Body of pancreas (tissue), 4 donors: Measurements from ENCODE around the gene RPAP2. TPM values are rescaled to one million over a fixed set of nuclear protein-coding genes. Genes with fewer than 3 reads are reported as not detected.

Experiments
- ATAC-seq: fragments of 150-250 bp; one replicate; pipeline ENCODE4 v1.9.1; 2016
- DNase-seq, 4 donors: peaks; one replicate each; pipeline ENCODE4 v3.0.0-alpha.2; 2019
- H3K27ac ChIP-seq, 4 donors: fragments of 200-600 bp; sonication (generic); 1 replicate in 3 of 4; 2 replicates in 1 of 4; pipeline versions ENCODE4 v1.5.1 to v1.6.1; 2016 to 2019; ENCODE audit warnings: mild to moderate bottlenecking in 1 of 4, mixed read lengths in 1 of 4, moderate library complexity in 1 of 4
- H3K27me3 ChIP-seq, 2 donors: fragments of 200-600 bp; sonication (generic); one replicate each; pipeline ENCODE4 v1.6.0; 2016; ENCODE audit warnings: mild to moderate bottlenecking in 1 of 2
- H3K36me3 ChIP-seq, 2 donors: fragments of 200-600 bp; sonication (generic); replicated peaks in 1 of 2; 2 replicates each; pipeline ENCODE4 v1.5.1; 2016; ENCODE audit warnings: low read depth in 2 of 2; ENCODE audit not compliant: insufficient read depth in 1 of 2
- H3K4me1 ChIP-seq: fragments of 200-600 bp; sonication (generic); one replicate; pipeline ENCODE4 v1.6.0; 2016
- H3K4me3 ChIP-seq, 2 donors: fragments of 200-600 bp; sonication (generic); 1 replicate in 1 of 2; 2 replicates in 1 of 2; pipeline ENCODE4 v1.5.1; 2016 to 2019
- H3K9me3 ChIP-seq, 3 donors: fragments of 200-600 bp; sonication (generic); 1 replicate in 2 of 3; 2 replicates in 1 of 3; pipeline ENCODE4 v1.5.1; 2016
- CTCF ChIP-seq, 7 experiments: fragments of 450-650 bp in 4 of 7; fragments of 200-600 bp in 3 of 7; sonication (generic) in 3 of 7; IDR thresholded peaks; one replicate each; pipeline ENCODE4 v1.5.1; 2016 to 2019; ENCODE audit warnings: antibody characterized with exemption in 7 of 7
- POLR2A ChIP-seq, 3 donors: fragments of 450-650 bp; IDR thresholded peaks; one replicate each; pipeline ENCODE4 v1.6.1; 2016; ENCODE audit warnings: antibody characterized with exemption in 3 of 3, mild to moderate bottlenecking in 2 of 3
- WGBS, 2 donors: methylation state at CpG; one replicate each; pipeline ENCODE4 v1.1.5; 2017; 5-methylcytosine and 5-hydroxymethylcytosine counted together
- intact Hi-C: fragments of 100-400 bp; cut with DNase I; formaldehyde crosslinking; loops from one replicate; pipeline ENCODE4 v1.15.1; 2023
- total RNA-seq, 2 donors: library from RNA; depleted of rRNA; stranded (reverse); fragments of >200 nt; gene quantifications; one replicate each; pipeline ENCODE4 v1.1.0, GENCODE V29; 2016

The RPAP2 gene
- total RNA-seq, 2 donors from 2014 or later = 3.9 to 4.9 TPM

- TF ChIP-seq POLR2A (IDR thresholded peaks at IDR 0.05) (no peak), CTCF (IDR thresholded peaks at IDR 0.05) (no peak)
- Histone ChIP-seq H3K27ac (no peak overlapping the region), H3K36me3 (peaks cover 0 to 3% of the 10 kb centered on the region in 2 donors), H3K27me3 (no peaks in the 10 kb centered on the region), H3K9me3 (peaks cover 0 to 8% (median 0%) of the 10 kb centered on the region in 3 donors), H3K4me1 (no peaks in the 10 kb centered on the region), H3K4me3 (no peak overlapping the region)
- ATAC-seq (no peak), DNase-seq (no peak)
- intact Hi-C loops = no loop called here
- WGBS, 2 donors = 96 to 99% methylated on average over 6 of the region's 6 CpGs
Observed at GRCh38 chr1:92329347-92330129, 30.7 kb downstream of the RPAP2 start.

- Histone ChIP-seq H3K9me3 (no peaks in the 10 kb centered on the region), H3K27me3 (no peaks in the 10 kb centered on the region), H3K27ac (no peak overlapping the region), H3K36me3 (peaks cover 0 to 3% of the 10 kb centered on the region in 2 donors), H3K4me3 (no peak overlapping the region), H3K4me1 (no peaks in the 10 kb centered on the region)
- TF ChIP-seq CTCF (IDR thresholded peaks at IDR 0.05) (no peak), POLR2A (IDR thresholded peaks at IDR 0.05) (no peak)
- 82 to 86% methylated on average over 3 of the region's 3 CpGs for WGBS, 2 donors
- ATAC-seq = no peak
- no peak for DNase-seq
- intact Hi-C loops = no loop called here
Observed at GRCh38 chr1:92333668-92334067, 34.8 kb downstream of the RPAP2 start.

GRCh38 chr1:92340154-92340553, 41.3 kb downstream of the RPAP2 start:
- 19 to 22% methylated on average over 1 of the region's 1 CpG for WGBS, 2 donors
- Histone ChIP-seq H3K4me1 (no peaks in the 10 kb centered on the region), H3K9me3 (no peaks in the 10 kb centered on the region), H3K36me3 (peaks cover 0 to 9% of the 10 kb centered on the region in 2 donors), H3K27ac (no peak overlapping the region), H3K27me3 (no peaks in the 10 kb centered on the region), H3K4me3 (no peak overlapping the region)
- TF ChIP-seq POLR2A (IDR thresholded peaks at IDR 0.05) = no peak
- TF ChIP-seq CTCF (IDR thresholded peaks at IDR 0.05) = no peak
- intact Hi-C loops = no loop called here
- ATAC-seq = no peak
- no peak for DNase-seq

- no peak for DNase-seq
- H3K4me3 ChIP-seq = no peak overlapping the region
- no peaks in the 10 kb centered on the region for H3K4me1 ChIP-seq
- intact Hi-C loops = no loop called here
- ATAC-seq = no peak
- peaks cover 4 to 8% of the 10 kb centered on the region in 2 donors for H3K36me3 ChIP-seq
- no peak overlapping the region for H3K27ac ChIP-seq
- H3K9me3 ChIP-seq = no peaks in the 10 kb centered on the region
- no peaks in the 10 kb centered on the region for H3K27me3 ChIP-seq
- no peak for TF ChIP-seq POLR2A (IDR thresholded peaks at IDR 0.05)
- TF ChIP-seq CTCF (IDR thresholded peaks at IDR 0.05) = no peak
- WGBS, 2 donors = 86 to 100% methylated on average over 1 of the region's 1 CpG
Observed at GRCh38 chr1:92342401-92342800, 43.5 kb downstream of the RPAP2 start.

GRCh38 chr1:92343061-92343460, 44.2 kb downstream of the RPAP2 start:
- DNase-seq (no peak), ATAC-seq (no peak)
- 78 to 82% methylated on average over 3 of the region's 3 CpGs for WGBS, 2 donors
- no peaks in the 10 kb centered on the region for H3K9me3 ChIP-seq
- TF ChIP-seq POLR2A (IDR thresholded peaks at IDR 0.05) (no peak), CTCF (IDR thresholded peaks at IDR 0.05) (no peak)
- H3K27ac ChIP-seq = no peak overlapping the region
- H3K4me1 ChIP-seq = no peaks in the 10 kb centered on the region
- intact Hi-C loops = no loop called here
- no peak overlapping the region for H3K4me3 ChIP-seq
- H3K36me3 ChIP-seq = peaks cover 5 to 8% of the 10 kb centered on the region in 2 donors
- H3K27me3 ChIP-seq = no peaks in the 10 kb centered on the region
